HG03066 (cell line): ENCODE measurements around the gene TMEM201.

Experiments used
- ATAC-seq: cut with Tn5 transposase; IDR thresholded peaks from one replicate; pipeline ENCODE4 v1.9.1; 2021; ENCODE audit warnings: low read depth; ENCODE audit not compliant: unreplicated experiment

TMEM201 gene

GRCh38 chr1:9599741-9600140 is 11.0 kb downstream of the TMEM201 start:
- ATAC-seq, result no peak

GRCh38 chr1:9600861-9601834 is 12.4 kb downstream of the TMEM201 start:
- no peak for ATAC-seq

GRCh38 chr1:9601942-9602793 is 13.5 kb downstream of the TMEM201 start:
- no peak for ATAC-seq

GRCh38 chr1:9602794-9603167 is 14.1 kb downstream of the TMEM201 start:
- no peak for ATAC-seq

- ATAC-seq, result no peak
Measured at GRCh38 chr1:9603307-9603706, 14.6 kb downstream of the TMEM201 start.

GRCh38 chr1:9603766-9604753 is 15.3 kb downstream of the TMEM201 start:
- no peak for ATAC-seq

- ATAC-seq, result no peak
Measured at GRCh38 chr1:9604836-9605235, 16.1 kb downstream of the TMEM201 start.

GRCh38 chr1:9605946-9606455 is 17.3 kb downstream of the TMEM201 start:
- ATAC-seq, result no peak

GRCh38 chr1:9606458-9606857 is 17.7 kb downstream of the TMEM201 start:
- ATAC-seq, result no peak

- no peak for ATAC-seq
Measured at GRCh38 chr1:9606948-9607347, 18.2 kb downstream of the TMEM201 start.

GRCh38 chr1:9607352-9607751 is 18.6 kb downstream of the TMEM201 start:
- no peak for ATAC-seq

- no peak for ATAC-seq
Measured at GRCh38 chr1:9609998-9610397, 21.3 kb downstream of the TMEM201 start.

- no peak for ATAC-seq
Measured at GRCh38 chr1:9610548-9610947, 21.8 kb downstream of the TMEM201 start.

GRCh38 chr1:9611716-9612115 is 23.0 kb downstream of the TMEM201 start:
- no peak for ATAC-seq

- no peak for ATAC-seq
Measured at GRCh38 chr1:9612162-9612845, 23.6 kb downstream of the TMEM201 start.

- no peak for ATAC-seq
Measured at GRCh38 chr1:9612871-9613624, 24.3 kb downstream of the TMEM201 start.

- ATAC-seq, result no peak
Measured at GRCh38 chr1:9613625-9614299, 25.1 kb downstream of the TMEM201 start.
